DND-41 (cell line): ENCODE results near the gene MYBPHL.

Source experiments
- EZH2 ChIP-seq: IDR thresholded peaks from 3 replicates; pipeline ENCODE4 v1.6.1; 2012; ENCODE audit warnings: borderline replicate concordance, low read depth, mild to moderate bottlenecking, moderate library complexity, low read length, inconsistent platforms; ENCODE audit not compliant: severe bottlenecking
- TF ChIP-seq, protein P1 (sequence below): IDR thresholded peaks from 2 replicates; pipeline ENCODE4 v1.5.1; 2012; ENCODE audit warnings: borderline replicate concordance, low read length, moderate library complexity, mild to moderate bottlenecking; ENCODE audit not compliant: poor library complexity, severe bottlenecking; ENCODE audit errors: extremely low read depth

- TF ChIP-seq, protein P1, sequence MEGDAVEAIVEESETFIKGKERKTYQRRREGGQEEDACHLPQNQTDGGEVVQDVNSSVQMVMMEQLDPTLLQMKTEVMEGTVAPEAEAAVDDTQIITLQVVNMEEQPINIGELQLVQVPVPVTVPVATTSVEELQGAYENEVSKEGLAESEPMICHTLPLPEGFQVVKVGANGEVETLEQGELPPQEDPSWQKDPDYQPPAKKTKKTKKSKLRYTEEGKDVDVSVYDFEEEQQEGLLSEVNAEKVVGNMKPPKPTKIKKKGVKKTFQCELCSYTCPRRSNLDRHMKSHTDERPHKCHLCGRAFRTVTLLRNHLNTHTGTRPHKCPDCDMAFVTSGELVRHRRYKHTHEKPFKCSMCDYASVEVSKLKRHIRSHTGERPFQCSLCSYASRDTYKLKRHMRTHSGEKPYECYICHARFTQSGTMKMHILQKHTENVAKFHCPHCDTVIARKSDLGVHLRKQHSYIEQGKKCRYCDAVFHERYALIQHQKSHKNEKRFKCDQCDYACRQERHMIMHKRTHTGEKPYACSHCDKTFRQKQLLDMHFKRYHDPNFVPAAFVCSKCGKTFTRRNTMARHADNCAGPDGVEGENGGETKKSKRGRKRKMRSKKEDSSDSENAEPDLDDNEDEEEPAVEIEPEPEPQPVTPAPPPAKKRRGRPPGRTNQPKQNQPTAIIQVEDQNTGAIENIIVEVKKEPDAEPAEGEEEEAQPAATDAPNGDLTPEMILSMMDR = no peak
- no peak for TF ChIP-seq EZH2
Measured at GRCh38 chr1:109248444-109248796, 58.4 kb downstream of the MYBPHL start.
